OCI-LY3 (cell line): ENCODE data around the gene HOXA11.

Experiments
- H2AFZ ChIP-seq: fragments of 200-600, 300-600 bp; shearing (Covaris generic); 2 replicates; pipeline ENCODE4 v1.6.0; 2014; ENCODE audit warnings: antibody characterized with exemption, low read depth, low read length
- H3K27ac ChIP-seq: fragments of 200-600, 300-600 bp; sonication (generic); 2 replicates; pipeline ENCODE4 v1.5.1; 2014; ENCODE audit warnings: mild to moderate bottlenecking, low read length, moderate library complexity, mixed read lengths
- H3K27me3 ChIP-seq: fragments of 200-600, 300-600 bp; sonication (generic); 2 replicates; pipeline ENCODE4 v1.6.1; 2014; ENCODE audit warnings: low read depth, low read length, mixed read lengths
- H3K36me3 ChIP-seq: fragments of 200-600, 300-600 bp; sonication (generic); replicated peaks from 2 replicates; pipeline ENCODE3; 2014; ENCODE audit warnings: low read depth, low read length, mixed read lengths
- H3K4me1 ChIP-seq: fragments of 300-600, 200-600 bp; sonication (generic); 2 replicates; pipeline ENCODE4 v1.6.1; 2014; ENCODE audit warnings: low read length, mixed read lengths
- H3K4me2 ChIP-seq: fragments of 200-600, 300-600 bp; sonication (generic); 2 replicates; pipeline ENCODE4 v1.6.1; 2014; ENCODE audit warnings: low read length, mixed read lengths
- H3K4me3 ChIP-seq: fragments of 300-600, 200-600 bp; sonication (generic); 2 replicates; pipeline ENCODE4 v1.5.1; 2014; ENCODE audit warnings: antibody characterized with exemption, mild to moderate bottlenecking, low read length, moderate library complexity
- H3K79me2 ChIP-seq: fragments of 300-600, 200-600 bp; shearing (Covaris generic); 2 replicates; pipeline ENCODE4 v1.6.1; 2014; ENCODE audit warnings: mild to moderate bottlenecking, low read length, mixed read lengths
- H3K9ac ChIP-seq: fragments of 300-600, 200-600 bp; shearing (Covaris generic); 2 replicates; pipeline ENCODE4 v1.6.0; 2014; ENCODE audit warnings: mild to moderate bottlenecking, low read length, moderate library complexity
- H3K9me3 ChIP-seq: fragments of 200-600, 300-600 bp; shearing (Covaris generic); 2 replicates; pipeline ENCODE4 v1.6.1; 2014; ENCODE audit warnings: low read length, mixed read lengths; ENCODE audit not compliant: insufficient read depth
- H4K20me1 ChIP-seq: fragments of 200-600, 300-600 bp; sonication (generic); 2 replicates; pipeline ENCODE4 v1.6.1; 2016; ENCODE audit warnings: low read length, mixed read lengths; ENCODE audit not compliant: insufficient read depth
- CTCF ChIP-seq: fragments of 200-600, 300-600 bp; sonication (generic); IDR thresholded peaks from 2 replicates; pipeline ENCODE4 v1.5.1; 2014; ENCODE audit warnings: antibody characterized with exemption, low read length, low read depth
- EZH2phosphoT487 ChIP-seq: fragments of 200-600 bp; shearing (Covaris generic); IDR thresholded peaks from 2 replicates; pipeline ENCODE4 v1.6.1; 2018; ENCODE audit warnings: antibody characterized with exemption, mixed run types, low read depth

HOXA11 gene

DNA sequence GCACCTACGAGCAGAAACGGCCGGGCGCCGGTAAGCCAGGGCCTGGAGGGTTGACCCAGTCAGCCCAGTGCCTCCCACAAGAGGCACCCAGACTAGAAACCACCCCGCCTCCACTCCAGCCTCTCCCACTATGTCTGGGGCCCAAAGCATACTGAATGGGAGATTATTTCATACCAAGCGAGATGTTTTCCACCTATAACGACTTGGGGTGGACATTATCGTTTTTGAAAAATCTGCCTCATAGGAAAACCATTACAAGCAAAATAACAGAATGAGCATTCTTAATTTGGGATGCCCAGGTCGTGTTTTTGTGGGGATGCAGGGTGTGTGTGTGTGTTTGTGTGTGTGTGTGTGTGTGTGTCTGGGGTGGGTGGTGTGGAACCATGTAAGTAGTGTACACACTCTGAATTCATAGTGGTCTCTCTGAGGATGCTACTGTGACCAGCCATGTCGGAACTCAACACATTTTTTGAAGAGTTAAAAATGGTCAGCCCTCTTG is 39.1 kb downstream of the HOXA11 start:
- Histone ChIP-seq H3K27me3 (no peaks in the 10 kb centered on the region; the same call in 1 of the 2 replicates), H3K9me3 (no peaks in the 10 kb centered on the region), H3K36me3 (no peaks in the 10 kb centered on the region), H3K79me2 (peaks cover 12% of the 10 kb centered on the region), H3K4me1 (peaks cover 9% of the 10 kb centered on the region; the same call in 1 of the 2 replicates), H3K27ac (no peak overlapping the region), H2AFZ (no peak overlapping the region), H4K20me1 (no peaks in the 10 kb centered on the region), H3K4me2 (no peak overlapping the region), H3K4me3 (no peak overlapping the region), H3K9ac (no peak overlapping the region)
- TF ChIP-seq EZH2phosphoT487 (no peak), CTCF (no peak)

- Histone ChIP-seq H4K20me1 (no peaks in the 10 kb centered on the region), H3K27me3 (no peaks in the 10 kb centered on the region; the same call in 1 of the 2 replicates), H2AFZ (no peak overlapping the region), H3K36me3 (no peaks in the 10 kb centered on the region), H3K4me1 (peaks cover 9% of the 10 kb centered on the region; the same call in 1 of the 2 replicates), H3K9me3 (no peaks in the 10 kb centered on the region), H3K27ac (no peak overlapping the region), H3K79me2 (peaks cover 12% of the 10 kb centered on the region), H3K9ac (no peak overlapping the region), H3K4me2 (no peak overlapping the region), H3K4me3 (no peak overlapping the region)
- no peak for TF ChIP-seq CTCF
- no peak for TF ChIP-seq EZH2phosphoT487
Measured at GRCh38 chr7:27145165-27145913, 39.7 kb downstream of the HOXA11 start.

DNA sequence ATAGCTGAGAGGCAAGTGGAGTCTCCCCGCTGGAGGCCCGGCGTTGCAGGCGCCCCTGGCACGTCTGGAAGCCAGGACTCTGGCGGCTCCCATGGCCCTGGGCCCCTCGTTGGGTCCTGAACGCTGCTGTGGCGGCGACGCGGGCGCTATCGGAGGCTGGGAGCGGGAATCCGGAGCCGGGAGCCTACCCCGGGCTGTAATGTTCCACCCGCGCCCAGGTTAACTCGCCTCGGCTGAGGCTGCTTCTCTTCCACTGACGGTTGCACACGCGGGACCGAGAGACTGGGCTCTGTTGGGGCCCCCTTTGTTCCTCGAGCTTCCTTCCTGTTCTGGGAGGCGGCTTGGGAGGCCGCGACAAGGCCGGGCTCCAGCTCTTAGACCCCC is 40.3 kb downstream of the HOXA11 start:
- Histone ChIP-seq H3K4me2 (no peak overlapping the region), H3K4me1 (peaks cover 9% of the 10 kb centered on the region; the same call in 1 of the 2 replicates), H3K9me3 (no peaks in the 10 kb centered on the region), H3K36me3 (no peaks in the 10 kb centered on the region), H3K27me3 (no peaks in the 10 kb centered on the region; the same call in 1 of the 2 replicates), H3K27ac (no peak overlapping the region), H4K20me1 (no peaks in the 10 kb centered on the region), H3K9ac (no peak overlapping the region), H3K79me2 (peaks cover 7% of the 10 kb centered on the region), H2AFZ (no peak overlapping the region), H3K4me3 (no peak overlapping the region)
- TF ChIP-seq EZH2phosphoT487 (no peak), CTCF (no peak)

GRCh38 chr7:27143950-27144780 is 40.9 kb downstream of the HOXA11 start:
- no peak overlapping the region for H3K27ac ChIP-seq
- H3K9ac ChIP-seq, result no peak overlapping the region
- no peaks in the 10 kb centered on the region; the same call in 1 of the 2 replicates for H3K27me3 ChIP-seq
- H3K36me3 ChIP-seq, result no peaks in the 10 kb centered on the region
- H3K4me1 ChIP-seq, result peaks cover 5% of the 10 kb centered on the region; the same call in 1 of the 2 replicates
- no peaks in the 10 kb centered on the region for H3K9me3 ChIP-seq
- TF ChIP-seq EZH2phosphoT487 (no peak), CTCF (no peak)
- no peaks in the 10 kb centered on the region for H4K20me1 ChIP-seq
- peaks cover 1% of the 10 kb centered on the region for H3K79me2 ChIP-seq
- no peak overlapping the region for H2AFZ ChIP-seq
- peak overlapping the region; percentile 31; the same call in 1 of the 2 replicates for H3K4me2 ChIP-seq
- no peak overlapping the region for H3K4me3 ChIP-seq
